GM21515 (cell line): ENCODE data around the gene F2RL3.

Experiments used
- ATAC-seq: cut with Tn5 transposase; IDR thresholded peaks from one replicate; pipeline ENCODE4 v1.9.1; 2021; ENCODE audit not compliant: unreplicated experiment

Gene F2RL3

GRCh38 chr19:16888629-16889365 is at the start of gene F2RL3:
F2RL3 (plus strand) TSS chr19:16888999; CDS start chr19:16889190, 191 bp downstream.
- no peak for ATAC-seq

DNA sequence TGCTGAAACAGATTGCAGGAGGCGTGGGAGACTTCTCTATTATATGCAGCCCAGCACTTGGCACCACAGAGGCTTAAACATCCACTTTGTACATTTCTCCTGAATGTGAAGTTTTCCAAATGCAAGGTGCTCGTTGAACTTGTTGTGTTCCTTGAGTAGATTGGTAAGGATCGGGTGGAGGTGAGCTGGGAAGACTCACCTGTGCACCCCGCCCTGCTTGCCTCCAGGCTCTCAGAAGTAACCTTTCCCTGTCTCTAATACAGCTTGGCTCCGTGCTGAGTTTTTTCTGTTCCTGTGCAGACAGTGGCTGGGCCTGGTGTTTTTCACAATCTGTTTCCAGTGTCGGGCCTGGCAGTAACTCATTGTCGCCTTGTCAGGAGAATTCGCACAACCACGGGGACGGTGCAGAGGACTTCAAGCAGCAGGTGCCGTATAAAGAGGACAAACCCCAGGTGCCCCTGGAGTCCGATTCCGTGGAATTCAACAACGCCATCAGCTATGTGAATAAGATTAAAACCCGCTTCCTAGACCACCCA is 47.3 kb upstream of the F2RL3 start:
- no peak for ATAC-seq

GRCh38 chr19:16846901-16847300 is 41.9 kb upstream of the F2RL3 start:
- no peak for ATAC-seq

DNA sequence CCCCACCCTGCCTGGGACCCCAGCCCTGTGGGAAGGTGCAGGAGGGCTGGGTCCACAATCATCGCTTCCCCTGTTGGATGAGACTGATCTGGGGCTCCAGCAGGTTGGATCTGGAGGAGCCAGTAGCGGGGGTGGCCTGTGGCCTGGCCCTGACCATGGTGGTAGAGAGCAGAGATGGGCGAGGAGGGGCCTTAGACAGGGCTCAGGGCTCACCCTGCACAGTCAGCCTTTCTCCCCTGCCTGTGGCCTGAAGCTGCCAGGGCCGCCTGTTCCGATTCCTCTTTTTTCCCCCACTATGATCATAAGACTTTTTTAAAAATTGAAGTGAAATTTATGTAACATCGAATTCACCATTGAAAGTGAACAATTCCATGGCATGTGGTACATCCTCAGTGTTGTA is 41.4 kb upstream of the F2RL3 start:
- no peak for ATAC-seq

DNA sequence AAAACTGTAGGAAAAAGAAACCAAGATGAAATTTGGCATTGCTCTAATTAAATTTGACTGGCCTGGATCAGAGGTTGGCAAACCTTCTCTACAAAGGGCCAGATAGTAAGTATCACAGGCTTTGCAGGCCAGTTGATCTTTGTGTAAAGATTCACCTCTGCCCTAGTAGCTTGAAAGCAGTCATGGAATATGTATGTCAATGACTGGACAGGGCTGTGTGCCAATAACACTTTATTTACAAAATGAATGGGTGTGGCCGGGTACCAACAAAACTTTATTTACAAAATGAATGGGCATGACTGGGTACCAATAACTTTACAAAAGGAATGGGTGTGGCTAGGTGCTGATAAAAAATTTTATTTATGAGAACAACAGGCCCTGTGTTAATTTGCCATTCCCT is 39.6 kb upstream of the F2RL3 start:
- no peak for ATAC-seq

- ATAC-seq, result no peak
These were observed 38.7 kb upstream of the F2RL3 start for GRCh38 chr19:16850133-16850532.

DNA sequence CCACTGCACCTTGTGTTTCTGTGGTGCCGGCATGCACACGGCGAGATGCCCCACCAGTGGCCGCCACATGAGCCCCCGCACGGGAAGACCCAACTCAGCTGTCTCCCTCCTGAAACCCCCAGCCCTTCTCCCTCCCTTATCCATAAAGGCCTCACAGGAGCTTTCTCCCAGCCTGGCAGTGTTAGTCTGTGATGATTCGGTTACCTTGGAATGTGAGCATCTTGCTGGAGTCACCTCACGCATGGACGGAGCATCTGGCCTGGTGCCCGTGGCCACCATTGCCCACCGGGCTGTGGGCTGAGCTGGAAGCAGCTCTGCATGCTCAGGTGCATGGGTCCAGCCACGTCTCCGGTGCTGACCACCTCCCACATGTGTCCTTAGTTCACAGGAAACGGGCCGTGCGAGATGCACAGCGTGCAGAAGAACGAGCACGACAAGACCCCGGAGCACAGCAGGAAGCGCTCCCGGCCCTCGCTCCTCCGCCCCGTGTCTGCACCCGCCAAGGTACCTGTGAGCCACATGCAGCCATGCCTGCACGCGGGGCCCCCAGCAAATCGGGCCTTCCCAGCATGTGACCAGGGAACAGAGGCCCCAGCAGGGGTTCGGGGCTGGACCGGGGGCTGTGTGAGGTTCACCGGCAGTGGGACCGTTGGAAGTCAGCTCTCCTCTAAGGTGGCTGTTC is 37.6 kb upstream of the F2RL3 start:
- no peak for ATAC-seq

DNA sequence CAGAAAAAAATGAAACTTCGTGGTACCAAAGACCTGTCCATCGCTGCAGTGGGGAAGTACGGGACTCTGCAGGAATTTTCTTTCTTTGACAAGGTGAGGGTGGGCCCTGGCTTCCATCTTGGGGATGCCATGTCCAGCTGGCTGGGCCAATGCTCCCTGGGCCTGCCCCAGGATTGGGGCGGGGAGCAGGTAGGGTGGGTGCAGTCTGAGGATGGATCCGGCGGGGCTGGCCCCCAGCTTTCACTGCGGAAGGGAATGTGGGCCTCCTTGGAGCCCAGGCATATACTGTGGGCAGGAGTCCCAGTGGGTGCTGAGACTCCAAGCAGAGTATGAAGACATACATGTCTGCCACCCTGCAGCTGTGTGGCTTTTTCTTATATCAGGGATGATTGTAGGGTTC is 35.7 kb upstream of the F2RL3 start:
- ATAC-seq, result no peak

GRCh38 chr19:16856091-16856490 is 32.7 kb upstream of the F2RL3 start:
- no peak for ATAC-seq

GRCh38 chr19:16859626-16860025 is 29.2 kb upstream of the F2RL3 start:
- no peak for ATAC-seq

GRCh38 chr19:16860118-16860517 is 28.7 kb upstream of the F2RL3 start:
- no peak for ATAC-seq

- ATAC-seq, result no peak
These were observed 27.8 kb upstream of the F2RL3 start for GRCh38 chr19:16861011-16861410.

DNA sequence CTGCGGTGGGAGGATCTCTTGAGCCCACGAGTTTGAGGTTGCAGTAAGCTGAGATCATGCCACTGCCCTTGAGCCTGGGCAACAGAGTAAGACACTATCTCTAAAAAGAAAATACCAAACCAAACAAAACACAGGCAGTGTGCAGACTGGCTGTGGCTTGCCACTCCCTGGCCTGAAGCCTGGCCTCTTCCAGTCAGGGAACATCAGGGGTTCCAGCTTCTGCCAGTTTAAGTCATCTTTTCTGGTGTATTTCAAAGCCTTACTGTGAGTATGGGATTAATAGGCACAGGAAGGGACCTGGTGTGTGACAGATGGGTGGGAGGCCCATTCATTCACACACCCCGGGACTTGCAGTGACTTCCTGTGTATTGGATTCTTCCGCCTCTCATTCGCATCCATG is 27.0 kb upstream of the F2RL3 start:
- no peak for ATAC-seq

- ATAC-seq, result no peak
These were observed 25.9 kb upstream of the F2RL3 start for GRCh38 chr19:16862826-16863415.

DNA sequence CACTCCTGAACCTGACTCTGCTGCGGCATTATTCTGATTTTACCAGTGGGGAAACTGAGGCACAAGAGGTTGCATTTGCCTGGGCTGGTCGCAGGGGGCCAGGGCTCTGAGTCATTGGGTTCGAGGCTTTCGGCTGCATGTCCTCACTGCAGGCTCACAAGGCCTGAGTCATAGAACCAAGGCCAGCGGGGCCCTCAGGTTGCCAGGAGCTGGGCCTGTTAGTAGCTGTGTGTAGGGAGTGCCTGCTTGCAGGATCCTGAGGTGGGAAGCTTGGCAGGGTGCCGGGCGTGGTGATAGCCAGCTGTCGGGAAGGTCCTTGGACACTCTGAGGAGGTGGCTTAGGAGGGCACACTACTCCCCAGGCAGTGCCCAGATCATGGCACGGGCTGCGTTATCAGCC is 21.6 kb upstream of the F2RL3 start:
- ATAC-seq, result no peak

DNA sequence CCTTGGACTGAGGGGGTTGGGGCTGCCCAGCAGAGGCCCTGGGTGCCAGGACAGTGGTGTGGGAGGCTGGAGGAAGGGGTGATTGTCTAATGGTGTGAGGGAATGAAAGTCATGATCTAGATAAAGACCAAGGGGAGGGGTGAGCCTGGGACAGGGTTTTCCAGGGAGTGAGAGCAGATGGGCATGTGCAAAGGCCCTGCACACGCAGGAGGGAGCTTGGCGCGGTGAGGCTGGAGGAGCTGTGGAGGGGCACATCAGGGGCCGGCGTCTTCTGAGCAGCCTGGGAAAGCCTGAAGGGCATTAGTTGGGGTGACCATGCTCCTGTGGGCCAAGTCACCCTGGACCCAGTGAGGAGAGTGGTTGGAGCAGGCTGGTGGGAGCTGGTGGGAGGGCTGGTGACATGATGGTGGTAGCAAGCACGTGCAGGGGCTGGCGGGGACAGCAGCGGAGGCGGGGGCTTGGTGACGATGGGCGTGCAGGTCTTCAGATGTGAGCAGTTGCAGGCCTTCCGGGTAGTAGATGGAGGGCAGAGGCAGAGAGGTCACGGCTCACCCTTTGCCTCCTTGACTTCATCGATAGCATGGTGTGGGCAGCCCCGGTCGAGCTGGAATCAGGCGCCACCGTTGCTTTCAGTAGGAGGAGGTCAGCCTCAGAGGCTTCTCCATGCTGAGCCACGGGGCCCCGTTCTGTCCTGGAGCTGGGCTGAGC is 20.2 kb upstream of the F2RL3 start:
- ATAC-seq, result no peak

DNA sequence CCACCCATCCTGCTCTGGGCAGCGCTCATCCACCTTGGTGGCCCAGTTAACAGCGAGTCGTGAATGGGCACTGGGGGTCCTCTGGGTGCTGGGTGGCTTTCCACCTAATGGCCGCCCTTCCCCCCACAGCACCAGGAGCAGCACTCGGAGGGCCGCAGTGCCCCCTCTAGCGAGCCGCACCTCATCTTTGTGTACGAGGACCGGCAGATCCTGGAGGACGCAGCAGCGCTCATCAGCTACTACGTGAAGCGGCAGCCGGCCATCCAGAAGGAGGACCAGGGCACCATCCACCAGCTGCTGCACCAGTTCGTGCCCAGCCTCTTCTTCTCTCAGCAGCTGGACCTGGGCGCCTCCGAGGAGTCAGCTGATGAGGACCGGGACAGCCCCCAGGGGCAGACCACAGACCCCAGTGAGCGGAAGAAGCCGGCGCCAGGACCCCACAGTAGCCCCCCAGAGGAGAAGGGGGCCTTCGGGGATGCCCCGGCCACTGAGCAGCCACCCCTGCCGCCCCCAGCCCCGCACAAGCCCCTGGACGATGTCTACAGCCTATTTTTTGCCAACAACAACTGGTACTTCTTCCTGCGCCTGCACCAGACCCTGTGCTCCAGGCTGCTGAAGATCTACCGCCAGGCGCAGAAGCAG is 19.3 kb upstream of the F2RL3 start:
- ATAC-seq, result no peak

DNA sequence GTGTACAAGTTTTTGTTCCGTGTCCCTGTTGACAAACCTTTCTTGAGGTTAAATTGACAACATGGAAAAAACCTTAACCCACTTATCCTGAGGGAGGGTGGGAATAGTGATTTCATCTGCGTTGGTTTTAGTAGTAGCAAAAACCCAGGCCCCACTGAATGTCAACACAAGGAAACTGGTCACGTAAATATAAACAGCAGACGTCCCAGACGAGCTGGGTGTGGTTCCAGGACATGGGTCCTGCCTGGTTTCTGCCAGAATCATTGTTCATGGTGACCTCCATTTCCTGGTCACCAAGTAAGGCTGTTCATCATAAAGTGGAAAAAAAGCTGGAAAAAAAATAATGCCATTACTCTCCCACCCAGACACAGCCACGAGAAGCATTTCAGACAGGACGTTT is 16.9 kb upstream of the F2RL3 start:
- ATAC-seq, result no peak

- ATAC-seq, result no peak
These were observed 16.1 kb upstream of the F2RL3 start for GRCh38 chr19:16872728-16873127.

DNA sequence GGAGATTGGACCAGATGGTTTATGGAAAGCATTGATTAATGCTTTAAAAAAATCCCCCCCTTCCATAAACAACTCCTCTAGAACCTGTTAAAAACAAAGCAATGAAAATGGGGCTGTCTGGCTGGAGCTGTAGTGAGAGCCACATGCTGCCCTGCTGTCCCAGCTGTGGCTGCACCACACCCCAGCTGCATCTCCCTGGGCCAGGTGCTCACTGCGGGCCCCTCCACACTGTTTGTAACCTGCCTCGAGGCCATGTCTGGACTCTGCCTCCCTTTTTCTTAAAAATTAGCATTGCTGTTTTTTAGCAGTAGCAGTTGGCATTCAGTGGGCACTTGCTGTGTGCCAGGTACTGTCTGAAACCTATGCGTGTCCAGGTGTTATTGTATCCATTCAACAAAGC is 15.2 kb upstream of the F2RL3 start:
- ATAC-seq, result no peak
